NCI-H2196 treated with DMSO at 0.1 percent for 48 hours (cell line): ENCODE results near the gene SHISA4.
"Not testable (repeated sequence)": the region's sequence is repeated elsewhere in the genome, so short reads cannot be mapped to it uniquely, and the experiment has no call there.

Experiments used
- DNase-seq: peaks from one replicate; lab custom pipeline; 2025; ENCODE audit not compliant: unreplicated experiment; lab: John Stamatoyannopoulos, UW

Gene SHISA4

GRCh38 chr1:201925981-201926645, 37.4 kb downstream of the SHISA4 start:
- no peak for DNase-seq

GRCh38 chr1:201928266-201928665, 39.6 kb downstream of the SHISA4 start:
- no peak for DNase-seq

GRCh38 chr1:201930137-201930536, 41.4 kb downstream of the SHISA4 start:
- DNase-seq: no peak

GRCh38 chr1:201930803-201931202, 42.1 kb downstream of the SHISA4 start:
- no peak for DNase-seq

- no peak for DNase-seq
These were observed 45.2 kb downstream of the SHISA4 start for GRCh38 chr1:201933840-201934430.

GRCh38 chr1:201937624-201938213, 49.0 kb downstream of the SHISA4 start:
- no peak for DNase-seq

- no peak for DNase-seq
These were observed 49.8 kb downstream of the SHISA4 start for GRCh38 chr1:201938440-201939035.

GRCh38 chr1:201939148-201939547, 50.5 kb downstream of the SHISA4 start:
- DNase-seq: no peak

GRCh38 chr1:201939574-201939973, 50.9 kb downstream of the SHISA4 start:
- DNase-seq: no peak

- not testable (repeated sequence) for DNase-seq
These were observed 51.6 kb downstream of the SHISA4 start for GRCh38 chr1:201940316-201940715.

- DNase-seq: peak; percentile 23
These were observed 52.9 kb downstream of the SHISA4 start for GRCh38 chr1:201941420-201942128.

GRCh38 chr1:201942129-201942495, 53.4 kb downstream of the SHISA4 start:
- no peak for DNase-seq
